HG02642 (cell line): ENCODE data around the gene SUGP1.
"Not testable (repeated sequence)": the region's sequence is repeated elsewhere in the genome, so short reads cannot be mapped to it uniquely, and the experiment has no call there.

ENCODE experiments used
- ATAC-seq: cut with Tn5 transposase; IDR thresholded peaks from one replicate; pipeline ENCODE4 v1.9.1; 2021; ENCODE audit warnings: mild to moderate bottlenecking; ENCODE audit not compliant: unreplicated experiment, poor library complexity

SUGP1 gene

DNA sequence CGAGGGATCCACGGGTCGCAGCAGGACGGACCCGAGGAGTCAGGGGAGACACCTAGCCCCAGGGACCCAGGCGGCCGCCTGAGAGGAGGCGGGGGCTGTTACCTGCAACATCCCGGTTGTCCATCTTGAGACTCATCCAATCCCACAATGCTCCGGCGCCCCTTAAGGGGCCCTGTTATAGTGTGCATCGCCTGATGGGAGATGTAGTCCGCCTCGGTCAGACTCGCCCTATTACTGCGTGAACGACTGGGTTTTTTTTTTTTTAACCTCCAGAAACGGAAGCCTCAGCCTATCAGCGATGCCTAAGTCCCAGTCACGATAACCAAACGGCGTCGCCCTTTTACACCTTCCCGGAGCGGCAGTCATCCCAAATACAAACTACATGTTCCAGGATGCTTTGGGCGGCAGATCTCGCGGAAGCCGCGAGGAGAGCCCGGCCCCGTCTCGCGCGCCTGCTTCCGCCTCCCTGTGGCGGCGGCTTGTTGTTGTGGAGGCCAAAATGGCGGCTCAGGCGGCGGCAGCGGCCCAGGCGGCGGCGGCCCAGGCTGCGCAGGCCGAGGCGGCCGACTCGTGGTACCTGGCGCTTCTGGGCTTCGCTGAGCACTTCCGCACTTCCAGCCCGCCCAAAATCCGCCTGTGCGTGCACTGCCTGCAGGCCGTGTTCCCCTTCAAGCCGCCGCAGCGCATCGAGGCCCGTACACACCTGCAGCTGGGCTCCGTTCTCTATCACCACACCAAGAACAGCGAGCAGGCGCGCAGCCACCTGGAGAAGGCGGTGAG, at the start of gene SUGP1, which contains the start of gene MAU2:
Gene SUGP1, minus strand, starts transcription at position 149 of the 780 bp plus-strand sequence. Its CDS starts 13 bp downstream, at position 136.
Gene MAU2, plus strand, starts transcription at position 469 of the 780 bp plus-strand sequence. Its CDS starts 31 bp downstream, at position 500.
- peak; percentile 92 for ATAC-seq

GRCh38 chr19:19368087-19368486, 47.8 kb upstream of the SUGP1 start:
- ATAC-seq, result no peak

DNA sequence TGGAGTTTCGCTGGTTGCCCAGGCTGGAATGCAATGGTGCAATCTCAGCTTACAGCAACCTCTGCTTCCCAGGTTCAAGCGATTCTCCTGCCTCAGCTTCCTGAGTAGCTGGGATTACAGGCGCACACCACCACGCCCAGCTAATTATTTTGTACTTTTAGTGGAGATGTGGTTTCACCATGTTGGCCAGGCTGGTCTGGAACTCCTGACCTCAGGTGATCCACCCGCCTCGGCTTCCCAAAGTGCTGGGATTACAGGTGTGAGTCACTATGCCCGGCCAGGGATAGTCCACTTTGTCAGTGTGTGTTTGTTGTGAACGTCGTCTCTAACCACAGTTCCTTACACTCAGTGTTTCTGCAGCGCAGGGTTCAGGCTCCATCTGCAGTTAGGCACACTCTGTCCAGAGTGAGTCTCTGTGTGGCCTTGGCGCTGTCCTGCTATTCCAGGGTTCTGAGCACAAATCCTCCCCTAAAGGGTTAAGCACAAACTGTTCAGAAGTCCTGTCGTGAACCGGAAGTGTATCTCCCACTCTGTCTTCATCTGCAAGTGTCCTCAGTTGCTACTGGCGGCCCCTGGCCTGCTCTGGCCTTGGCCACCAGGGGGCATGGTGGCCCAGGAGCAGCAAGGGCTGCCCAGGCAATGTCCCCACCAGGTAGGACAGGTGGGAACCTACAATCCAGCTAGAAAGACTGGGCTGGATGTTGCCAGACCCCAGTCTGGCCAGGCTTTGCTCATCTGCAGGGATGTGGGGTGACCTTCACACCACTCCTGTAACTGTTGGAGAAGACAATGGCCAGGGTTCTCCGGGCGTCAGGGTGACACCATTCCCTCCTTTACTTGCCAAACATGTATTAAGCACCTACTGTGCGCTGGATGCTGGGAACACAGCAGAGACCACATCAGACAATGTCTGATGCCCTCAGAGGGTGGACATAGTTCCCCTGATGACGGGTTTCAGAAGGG, 46.4 kb upstream of the SUGP1 start:
- peak; percentile 71 for ATAC-seq

DNA sequence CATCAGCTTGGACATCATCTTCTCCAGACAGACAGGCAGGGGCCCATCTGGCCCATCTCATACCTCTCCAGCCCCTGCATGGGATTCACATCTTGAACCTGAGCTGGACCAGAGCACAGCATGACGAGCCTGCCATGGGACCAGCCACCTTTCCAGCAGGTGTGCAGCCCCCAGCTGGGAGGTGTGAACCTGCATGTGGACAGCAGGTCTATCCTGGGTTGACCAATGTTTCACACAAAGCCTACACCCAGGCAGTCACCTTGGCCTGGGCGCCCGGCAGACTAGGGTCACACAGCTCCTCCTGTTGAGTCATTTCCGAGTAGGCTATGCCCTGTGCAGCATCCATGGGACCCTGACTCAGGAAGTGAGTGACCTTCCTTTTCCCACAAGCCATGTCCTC, 41.8 kb upstream of the SUGP1 start:
- ATAC-seq, result no peak

DNA sequence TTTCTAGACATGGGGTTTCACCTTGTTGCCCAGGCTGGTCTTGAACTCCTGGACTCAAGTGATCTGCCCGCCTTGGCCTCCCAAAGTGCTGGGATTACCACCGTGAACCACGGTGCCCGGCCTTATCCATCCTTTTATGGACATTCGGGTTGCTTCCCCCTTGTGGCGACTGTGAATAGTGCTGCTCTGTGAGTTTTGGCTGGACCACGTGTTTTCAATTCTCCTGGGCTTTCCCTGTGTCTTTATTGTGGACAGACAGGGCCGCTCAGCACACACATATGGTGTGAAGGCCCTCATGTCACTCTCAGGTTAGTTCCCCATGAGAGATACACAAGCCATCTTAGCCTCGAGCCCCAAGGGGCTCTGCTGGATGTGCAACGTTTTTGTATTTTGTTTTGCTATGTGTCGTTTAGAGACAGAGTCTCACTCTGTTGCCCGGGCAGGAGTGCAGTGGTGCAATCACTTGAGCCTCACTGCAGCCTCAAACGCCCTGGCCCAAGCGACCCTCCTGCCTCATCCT, 40.8 kb upstream of the SUGP1 start:
- ATAC-seq, result peak; percentile 66

DNA sequence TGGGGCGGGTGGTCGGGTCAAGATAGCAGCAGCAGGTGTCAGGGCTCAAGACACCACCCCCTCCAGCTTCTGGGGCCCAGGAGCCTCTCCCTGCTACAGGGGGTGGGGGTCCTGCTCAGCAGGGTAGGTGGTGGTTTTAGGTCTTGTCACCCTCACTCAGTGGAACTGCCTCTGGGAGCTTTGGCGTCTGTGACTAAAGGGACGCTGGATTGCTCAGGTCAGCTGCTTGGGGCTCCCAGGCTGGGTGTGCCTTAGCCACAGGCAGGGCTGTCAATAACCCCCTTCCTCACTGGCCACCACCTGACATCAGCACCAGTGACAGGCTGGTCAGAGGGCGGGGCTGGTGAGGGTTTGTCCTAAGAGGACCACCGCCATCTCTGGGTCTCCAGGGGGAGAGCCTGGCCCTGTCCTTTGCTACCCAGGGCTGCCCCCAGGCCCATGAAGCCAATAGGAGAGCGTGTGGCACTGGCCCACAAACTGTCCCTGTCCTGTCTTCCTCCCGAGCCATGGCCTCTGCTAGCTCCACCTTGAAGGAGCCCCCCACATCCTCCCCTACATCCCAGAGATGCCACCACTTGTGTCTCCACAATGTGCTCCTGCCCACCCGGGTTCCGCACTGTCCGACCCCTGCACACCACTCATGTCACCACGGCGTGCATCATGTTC, 36.7 kb upstream of the SUGP1 start:
- ATAC-seq, result no peak

GRCh38 chr19:19356500-19356899, 36.2 kb upstream of the SUGP1 start:
- ATAC-seq, result no peak

- no peak for ATAC-seq
These were observed 35.4 kb upstream of the SUGP1 start for GRCh38 chr19:19355606-19356139.

DNA sequence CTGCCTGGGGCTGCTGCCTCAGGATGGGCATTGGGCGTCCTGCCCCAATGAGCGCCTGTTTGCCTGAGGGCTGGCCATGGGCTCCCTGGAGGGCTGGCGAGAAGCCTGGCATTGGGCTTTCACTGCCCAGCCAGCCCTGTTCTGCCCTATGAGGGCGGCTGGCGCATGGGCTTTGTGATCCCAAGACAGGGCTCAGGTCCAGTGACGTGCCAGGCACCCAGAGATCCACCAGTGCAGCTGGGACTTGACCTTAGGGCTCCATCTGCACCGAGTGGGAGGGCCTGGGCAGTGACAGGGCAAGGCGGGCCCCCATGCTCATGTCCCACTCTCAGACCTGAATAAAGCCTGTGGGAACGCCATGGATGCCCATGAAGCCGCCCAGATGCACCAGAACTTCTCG, 34.6 kb upstream of the SUGP1 start:
- no peak for ATAC-seq

DNA sequence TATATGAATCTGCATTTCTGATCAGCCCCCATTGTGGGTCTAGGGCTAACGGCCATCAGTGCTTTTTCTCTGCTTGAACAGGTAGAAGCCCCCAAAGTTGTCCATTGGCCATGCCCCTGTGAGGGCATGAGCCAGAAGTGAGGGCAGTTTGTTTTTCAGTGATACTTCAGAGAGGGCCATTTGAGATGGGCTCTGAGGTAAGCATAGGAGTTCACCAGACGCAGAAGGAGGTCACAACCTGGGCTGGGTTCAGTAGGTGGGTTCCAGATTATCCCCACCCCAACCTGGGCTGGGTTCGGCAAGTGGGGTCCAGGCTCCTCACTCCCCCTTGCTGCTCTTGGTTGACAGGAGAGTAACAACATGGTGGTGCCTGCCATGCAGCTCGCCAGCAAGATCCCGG, 33.7 kb upstream of the SUGP1 start:
- ATAC-seq, result no peak

DNA sequence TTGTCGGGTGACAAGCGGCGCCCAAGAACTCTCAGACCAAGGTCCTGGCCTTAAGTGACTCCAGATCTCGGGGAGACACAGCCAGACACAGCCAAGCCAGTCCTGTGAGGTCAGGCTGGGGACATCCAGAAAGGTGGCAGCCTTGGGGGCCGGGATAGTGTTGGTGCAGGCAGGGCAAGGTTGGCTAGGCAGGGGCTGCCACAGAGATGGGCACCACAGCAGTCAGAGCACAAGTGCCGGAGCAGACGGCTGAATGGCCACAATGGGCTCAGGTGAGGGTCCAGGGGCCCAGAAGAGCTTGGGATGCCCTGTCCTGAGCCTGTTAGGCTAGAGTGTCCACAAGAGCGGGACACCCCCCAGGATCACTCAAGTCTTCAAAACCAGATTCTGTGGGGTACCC, 32.5 kb upstream of the SUGP1 start:
- ATAC-seq, result no peak

- ATAC-seq, result not testable (repeated sequence)
These were observed 30.4 kb upstream of the SUGP1 start for GRCh38 chr19:19350756-19351155.

GRCh38 chr19:19349365-19349764, 29.1 kb upstream of the SUGP1 start:
- ATAC-seq, result no peak

DNA sequence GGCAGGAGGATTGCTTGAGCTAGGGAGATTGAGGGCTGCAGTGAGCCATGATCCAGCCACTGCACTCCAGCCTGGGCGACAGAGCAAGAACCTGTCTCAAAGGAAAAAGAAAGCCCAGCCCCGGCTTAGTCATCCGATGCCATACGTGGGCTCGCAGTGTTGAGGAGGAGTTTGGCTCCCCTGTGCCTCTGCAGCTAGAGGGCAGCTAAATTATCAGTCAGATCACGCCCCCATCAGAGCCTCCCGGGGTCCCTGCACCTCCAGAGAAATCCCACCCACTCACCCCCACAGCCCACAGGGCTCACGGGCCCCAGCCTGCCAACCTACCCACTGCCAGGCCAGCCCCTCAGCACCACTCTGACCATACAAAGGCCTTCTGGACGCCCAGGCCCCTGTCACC, 28.0 kb upstream of the SUGP1 start:
- ATAC-seq, result no peak

GRCh38 chr19:19347401-19348110, 27.2 kb upstream of the SUGP1 start:
- ATAC-seq, result no peak

GRCh38 chr19:19345970-19346369, 25.7 kb upstream of the SUGP1 start:
- no peak for ATAC-seq

GRCh38 chr19:19345232-19345631, 24.9 kb upstream of the SUGP1 start:
- no peak for ATAC-seq

DNA sequence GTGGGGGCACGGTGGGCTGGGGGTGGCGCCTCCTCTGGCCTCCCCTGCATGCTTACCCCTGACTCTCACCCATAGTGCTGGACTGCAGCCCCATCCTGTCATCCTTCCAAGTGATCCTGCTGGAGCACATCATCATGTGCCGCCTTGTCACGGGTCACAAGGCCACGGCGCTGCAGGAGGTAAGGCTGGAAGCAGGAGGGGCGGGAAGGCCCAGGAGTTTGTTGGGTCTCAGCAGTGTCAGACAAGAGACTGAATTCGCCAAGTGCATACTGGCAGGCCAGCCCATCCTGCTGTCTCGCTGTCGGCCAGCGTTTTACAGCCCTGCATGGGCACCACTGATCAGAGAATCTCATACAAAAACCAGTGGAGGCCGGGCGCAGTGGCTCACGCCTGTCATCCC, 23.5 kb upstream of the SUGP1 start:
- no peak for ATAC-seq

- no peak for ATAC-seq
These were observed 22.7 kb upstream of the SUGP1 start for GRCh38 chr19:19343016-19343362.
